Raji (cell line): Measurements from ENCODE around the gene TOM1L2.

Source experiments
- POLR2A ChIP-seq: IDR thresholded peaks from 2 replicates; pipeline ENCODE4 v1.6.1; 2011; ENCODE audit warnings: low read depth, low read length, control low read depth; ENCODE audit not compliant: insufficient read depth

Gene TOM1L2

GRCh38 chr17:17816240-17816814 is 155.9 kb downstream of the TOM1L2 start:
- no peak for TF ChIP-seq POLR2A

DNA sequence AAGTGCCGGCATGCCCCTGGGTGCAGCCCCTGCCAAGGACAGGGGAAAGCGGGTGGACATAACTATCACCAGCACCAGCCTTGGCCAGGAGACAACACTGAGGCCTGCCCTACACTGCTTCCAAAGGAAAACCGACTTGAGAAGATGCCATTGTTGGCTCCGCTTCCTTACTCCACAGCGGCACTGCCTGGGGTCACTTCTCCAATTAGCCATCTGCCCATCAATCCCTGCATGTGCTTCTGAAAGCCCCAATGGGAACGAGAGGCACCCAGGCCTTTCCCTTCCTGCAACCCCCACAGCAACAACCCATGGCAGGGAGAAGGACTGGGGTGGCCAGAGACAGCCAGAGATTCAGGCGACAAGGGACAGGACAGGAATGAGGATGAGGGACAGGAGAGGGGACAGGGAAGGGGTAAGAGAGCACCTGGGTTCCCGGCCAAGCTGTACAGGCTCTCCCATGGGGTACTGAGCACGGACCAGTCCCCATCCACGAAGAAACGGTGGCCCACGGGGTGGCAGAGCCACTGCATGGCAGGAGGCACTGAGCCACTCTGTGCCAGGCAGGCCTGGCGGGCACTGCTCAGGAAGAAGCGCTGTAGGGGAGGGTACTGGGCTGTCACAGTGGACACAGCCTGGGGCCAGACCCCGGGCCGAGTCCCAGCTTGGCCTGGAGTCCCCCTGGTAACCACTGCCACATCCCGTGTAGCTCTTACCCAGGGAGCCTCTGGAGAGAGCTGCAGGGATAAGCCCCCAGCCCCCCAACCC is 156.6 kb downstream of the TOM1L2 start:
- TF ChIP-seq POLR2A = no peak

- no peak for TF ChIP-seq POLR2A
Measured at GRCh38 chr17:17815062-17815406, 157.2 kb downstream of the TOM1L2 start.

GRCh38 chr17:17814162-17815061 is 157.8 kb downstream of the TOM1L2 start:
- no peak for TF ChIP-seq POLR2A

DNA sequence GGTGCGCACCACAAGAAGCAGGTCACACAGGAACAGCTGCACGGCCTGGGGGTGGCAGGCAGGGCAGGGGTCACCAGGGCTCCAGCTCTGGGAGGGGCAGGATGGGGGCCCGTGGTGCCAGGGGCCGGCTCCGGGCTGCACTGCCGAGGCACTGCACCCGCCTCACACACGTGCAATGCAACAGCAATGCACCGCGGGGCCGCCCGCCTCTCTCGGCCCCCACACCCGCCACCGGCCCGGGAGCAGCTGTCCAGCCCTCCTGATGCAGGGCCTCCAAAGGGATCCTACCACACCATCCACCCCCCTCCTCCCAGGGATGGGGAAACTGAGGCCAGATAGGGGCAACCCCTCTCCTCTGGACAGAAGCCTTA is 158.5 kb downstream of the TOM1L2 start:
- TF ChIP-seq POLR2A = no peak

DNA sequence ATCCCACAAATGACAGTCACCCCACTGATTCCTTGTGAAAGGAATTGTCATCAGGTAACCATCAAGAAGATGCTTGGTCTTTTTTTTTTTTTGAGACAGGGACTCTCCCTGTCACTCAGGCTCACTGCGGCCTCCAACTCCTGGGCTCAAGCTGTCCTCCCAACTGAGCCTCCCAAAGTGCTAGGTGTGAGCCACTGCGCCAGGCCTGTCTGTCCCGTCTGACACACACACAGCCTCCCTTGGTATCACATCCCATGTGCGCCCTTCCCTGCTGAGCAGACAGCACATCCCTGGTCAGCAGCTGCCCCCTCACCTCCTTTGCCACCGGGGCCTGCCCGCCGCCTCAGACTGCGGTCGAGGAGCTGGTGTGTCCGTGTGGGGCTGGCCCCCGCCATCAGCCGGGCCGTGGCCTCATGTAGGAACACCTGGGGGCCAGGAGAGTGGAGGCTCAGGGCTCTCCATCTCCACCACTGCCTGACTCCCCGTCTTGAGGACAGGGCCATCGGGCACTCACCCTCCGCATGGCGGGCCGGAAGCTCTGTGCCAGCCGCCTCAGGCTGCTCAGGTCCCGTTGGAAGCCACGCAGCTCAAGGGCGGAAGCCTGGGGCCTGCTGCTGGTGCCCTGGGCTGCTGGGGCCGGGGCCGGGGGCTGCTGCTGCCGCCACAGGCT is 159.0 kb downstream of the TOM1L2 start:
- TF ChIP-seq POLR2A = no peak

- no peak for TF ChIP-seq POLR2A
Measured at GRCh38 chr17:17812211-17813054, 159.8 kb downstream of the TOM1L2 start.

- TF ChIP-seq POLR2A = no peak
Measured at GRCh38 chr17:17811381-17812210, 160.6 kb downstream of the TOM1L2 start.

GRCh38 chr17:17810895-17811248 is 161.3 kb downstream of the TOM1L2 start:
- no peak for TF ChIP-seq POLR2A

- no peak for TF ChIP-seq POLR2A
Measured at GRCh38 chr17:17810084-17810894, 161.9 kb downstream of the TOM1L2 start.

GRCh38 chr17:17809531-17810083 is 162.6 kb downstream of the TOM1L2 start:
- TF ChIP-seq POLR2A = no peak

DNA sequence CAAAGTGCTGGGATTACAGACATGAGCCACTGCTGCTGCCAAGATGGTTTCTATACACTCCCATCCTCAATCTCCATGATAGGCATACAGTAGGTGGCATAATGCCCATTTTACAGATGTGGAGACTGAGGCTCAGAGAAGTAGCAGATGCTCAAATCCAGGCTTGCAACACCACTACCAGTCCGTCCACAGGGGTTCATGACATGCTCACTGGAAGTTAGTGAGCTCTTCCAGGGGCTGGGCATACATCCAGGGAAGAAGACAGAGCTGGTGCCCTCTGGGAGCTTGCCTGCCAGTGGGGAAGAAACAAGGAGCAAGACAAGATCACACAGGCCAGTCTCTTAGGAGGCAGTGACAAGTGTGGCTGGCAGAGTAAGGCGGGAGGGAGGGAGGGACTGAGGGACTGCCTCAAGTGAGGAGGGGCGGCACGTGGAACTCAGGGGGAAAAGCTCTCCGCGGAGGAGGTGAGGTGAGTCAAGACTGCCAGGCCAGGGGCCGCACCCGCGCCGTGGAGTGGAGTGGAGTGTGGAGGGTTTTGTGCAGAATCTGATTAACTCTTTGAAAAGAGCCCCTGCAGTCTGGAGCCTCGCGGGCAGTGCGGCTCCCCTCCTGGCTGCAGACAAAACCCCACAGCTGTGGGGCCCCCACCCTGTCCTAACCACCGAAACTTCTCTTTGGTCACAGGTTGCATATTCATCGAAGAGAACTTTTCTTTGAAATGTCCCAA is 163.3 kb downstream of the TOM1L2 start:
- no peak for TF ChIP-seq POLR2A
